Tibial nerve (tissue), 4 donors: ENCODE data around the gene PHACTR1.

ENCODE experiments used
- CTCF ChIP-seq, 5 experiments: fragments of 200-600 bp in 3 of 5; fragments of 450-650 bp in 2 of 5; sonication (generic) in 3 of 5; IDR thresholded peaks; one replicate each; pipeline ENCODE4 v1.5.1; 2016 to 2019; ENCODE audit warnings: antibody characterized with exemption in 5 of 5, mild to moderate bottlenecking in 3 of 5, moderate library complexity in 2 of 5
- EP300 ChIP-seq, 2 donors: sonication (generic); formaldehyde crosslinking; IDR thresholded peaks; one replicate each; pipeline ENCODE4 v1.6.1; 2017; ENCODE audit warnings: antibody characterized with exemption in 2 of 2, mild to moderate bottlenecking in 1 of 2
- POLR2A ChIP-seq, 2 donors: fragments of 450-650 bp; IDR thresholded peaks; one replicate each; pipeline ENCODE4 v1.6.1; 2017; ENCODE audit warnings: antibody characterized with exemption in 2 of 2, mild to moderate bottlenecking in 2 of 2, moderate library complexity in 2 of 2

DNA sequence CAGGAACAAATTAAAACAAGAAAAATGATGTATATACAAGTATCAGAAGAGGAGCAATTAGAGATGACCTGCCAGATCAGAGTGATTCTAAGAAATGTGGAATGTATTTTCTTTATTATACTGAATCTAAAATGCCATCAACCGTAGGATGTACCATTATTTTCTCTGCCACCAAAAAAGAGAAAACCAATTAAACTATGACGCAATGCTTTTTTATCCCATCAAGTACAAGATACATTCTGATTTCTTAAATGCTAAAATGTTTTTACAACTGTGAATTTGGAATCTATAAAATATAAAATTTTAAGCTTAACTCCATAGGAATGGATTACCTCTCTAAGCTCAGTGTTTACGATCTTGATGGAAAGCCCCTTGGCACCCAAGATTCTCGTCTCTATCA is 85.9 kb downstream of the PHACTR1 start:
- TF ChIP-seq CTCF (IDR thresholded peaks at IDR 0.05) (no peak), POLR2A (IDR thresholded peaks at IDR 0.05) (no peak), EP300 (IDR thresholded peaks at IDR 0.05) (no peak)
